ENCODE data around the gene LRRC66. TPM values are rescaled to one million over a fixed set of nuclear protein-coding genes. Genes with fewer than 3 reads are reported as not detected.

The LRRC66 gene, protein sequence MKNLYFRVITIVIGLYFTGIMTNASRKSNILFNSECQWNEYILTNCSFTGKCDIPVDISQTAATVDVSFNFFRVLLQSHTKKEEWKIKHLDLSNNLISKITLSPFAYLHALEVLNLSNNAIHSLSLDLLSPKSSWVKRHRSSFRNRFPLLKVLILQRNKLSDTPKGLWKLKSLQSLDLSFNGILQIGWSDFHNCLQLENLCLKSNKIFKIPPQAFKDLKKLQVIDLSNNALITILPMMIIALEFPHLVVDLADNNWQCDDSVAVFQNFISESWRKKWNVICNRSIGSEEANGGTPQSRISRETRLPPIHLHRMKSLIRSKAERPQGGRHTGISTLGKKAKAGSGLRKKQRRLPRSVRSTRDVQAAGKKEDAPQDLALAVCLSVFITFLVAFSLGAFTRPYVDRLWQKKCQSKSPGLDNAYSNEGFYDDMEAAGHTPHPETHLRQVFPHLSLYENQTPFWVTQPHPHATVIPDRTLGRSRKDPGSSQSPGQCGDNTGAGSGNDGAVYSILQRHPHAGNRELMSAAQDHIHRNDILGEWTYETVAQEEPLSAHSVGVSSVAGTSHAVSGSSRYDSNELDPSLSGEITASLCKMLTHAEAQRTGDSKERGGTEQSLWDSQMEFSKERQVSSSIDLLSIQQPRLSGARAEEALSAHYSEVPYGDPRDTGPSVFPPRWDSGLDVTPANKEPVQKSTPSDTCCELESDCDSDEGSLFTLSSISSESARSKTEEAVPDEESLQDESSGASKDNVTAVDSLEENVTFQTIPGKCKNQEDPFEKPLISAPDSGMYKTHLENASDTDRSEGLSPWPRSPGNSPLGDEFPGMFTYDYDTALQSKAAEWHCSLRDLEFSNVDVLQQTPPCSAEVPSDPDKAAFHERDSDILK
- 0.14 and 0.22 TPM in 2 replicates for polyA plus RNA-seq (2011; rRNA removed)
- 0.28 and 0.65 TPM in 2 replicates for polyA minus RNA-seq (2011; rRNA and poly(A)+ RNA removed)

DNA sequence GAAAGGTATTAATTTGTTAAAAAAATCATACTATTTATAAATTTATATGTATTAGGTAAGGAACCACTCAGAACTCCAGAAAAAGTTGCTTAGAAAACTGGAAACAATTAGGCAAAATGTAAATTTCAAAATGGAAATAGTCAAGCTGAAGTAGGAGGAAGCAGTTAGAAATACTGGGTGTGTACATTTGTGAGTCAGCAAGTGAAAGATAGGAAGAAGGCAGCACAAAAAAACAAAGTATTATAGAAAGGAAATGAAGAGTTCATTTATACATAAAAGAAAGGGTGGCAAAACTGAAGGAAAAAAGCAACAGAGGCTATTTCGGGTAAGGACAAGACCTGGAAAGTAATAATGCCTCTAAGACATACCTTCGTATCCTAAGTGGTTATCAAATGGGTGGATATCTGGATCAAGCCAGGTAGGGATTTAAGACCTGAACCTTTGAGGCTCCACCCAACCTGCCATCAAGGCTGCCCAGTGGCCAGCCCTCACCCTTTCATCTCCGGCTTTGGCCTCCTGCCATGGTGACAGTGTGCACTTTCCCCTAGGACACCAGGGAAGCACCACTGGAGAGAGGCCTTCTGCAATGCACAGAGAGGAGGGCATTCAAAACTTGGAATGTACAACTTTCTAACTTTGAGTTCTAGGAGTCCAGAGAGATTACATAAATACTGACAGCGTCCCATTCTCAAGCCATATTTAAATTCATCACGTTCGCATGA is at the start of gene LRRC66:
LRRC66 (minus strand) TSS at position 428 of the 722 bp plus-strand sequence. CDS start 2,750 bp downstream, outside the sequence.
- DNase-seq (ENCODE audit: low read depth, low spot score): no peak
- Histone ChIP-seq H3K9me3 (ENCODE audit: control insufficient read depth, insufficient read depth, low read length) (no peaks in the 10 kb centered on the region), H3K27ac (ENCODE audit: low read depth, low read length) (no peak within 1 kb of the TSS), H3K4me3 (ENCODE audit: low read depth, low read length) (no peak within 1 kb of the TSS), H3K27me3 (ENCODE audit: control insufficient read depth, insufficient read depth, low read length) (no peaks in the 10 kb centered on the region)
- CTCF ChIA-PET: interaction anchor here (1.2 kb wide), 1 partner anchor 124 kb away, joined by 4 read pairs; no protein-coding TSS in a partner anchor
- no peak for TF ChIP-seq CTCF (IDR thresholded peaks at IDR 0.05; ENCODE audit: low read depth, low read length)
- POLR2A ChIA-PET: no interaction called here

- CTCF ChIA-PET: interaction anchor here (0.6 kb wide), 1 partner anchor 174 kb away, joined by 7 read pairs; no protein-coding TSS in a partner anchor
- no peak for DNase-seq (ENCODE audit: low read depth, low spot score)
Observed at GRCh38 chr4:52069571-52069970, 49.4 kb upstream of the LRRC66 start.

GRCh38 chr4:52059372-52059771 is 39.2 kb upstream of the LRRC66 start:
- no peak for TF ChIP-seq CTCF (IDR thresholded peaks at IDR 0.05; ENCODE audit: low read depth, low read length)
- Histone ChIP-seq H3K27ac (ENCODE audit: low read depth, low read length) (no peak overlapping the region), H3K4me3 (ENCODE audit: low read depth, low read length) (no peak overlapping the region), H3K9me3 (ENCODE audit: control insufficient read depth, insufficient read depth, low read length) (no peaks in the 10 kb centered on the region), H3K27me3 (ENCODE audit: control insufficient read depth, insufficient read depth, low read length) (no peaks in the 10 kb centered on the region)
- ChIA-PET POLR2A (no interaction called here), CTCF (no interaction called here)
- no peak for DNase-seq (ENCODE audit: low read depth, low spot score)

More at GRCh38 chr4:52069571-52069970, 49.4 kb upstream of the LRRC66 start:
- TF ChIP-seq CTCF (IDR thresholded peaks at IDR 0.05; ENCODE audit: low read depth, low read length): no peak
- POLR2A ChIA-PET: no interaction called here
- Histone ChIP-seq H3K27ac (ENCODE audit: low read depth, low read length) (no peak overlapping the region), H3K4me3 (ENCODE audit: low read depth, low read length) (no peak overlapping the region), H3K9me3 (ENCODE audit: control insufficient read depth, insufficient read depth, low read length) (no peaks in the 10 kb centered on the region), H3K27me3 (ENCODE audit: control insufficient read depth, insufficient read depth, low read length) (peaks cover 5% of the 10 kb centered on the region)

GRCh38 chr4:52058275-52058674 is 38.1 kb upstream of the LRRC66 start:
- H3K4me3 ChIP-seq (ENCODE audit: low read depth, low read length): no peak overlapping the region
- H3K9me3 ChIP-seq (ENCODE audit: control insufficient read depth, insufficient read depth, low read length): no peaks in the 10 kb centered on the region
- ChIA-PET POLR2A (no interaction called here), CTCF (interaction anchor here (1.1 kb wide), 1 partner anchor 163 kb away, joined by 4 read pairs; no protein-coding TSS in a partner anchor)
- no peak for DNase-seq (ENCODE audit: low read depth, low spot score)
- H3K27ac ChIP-seq (ENCODE audit: low read depth, low read length): no peak overlapping the region
- TF ChIP-seq CTCF (IDR thresholded peaks at IDR 0.05; ENCODE audit: low read depth, low read length): no peak
- no peaks in the 10 kb centered on the region for H3K27me3 ChIP-seq (ENCODE audit: control insufficient read depth, insufficient read depth, low read length)

Data from AG04450 (cell line).